HCT116 (cell line): ENCODE measurements around the gene TF. TPM values are rescaled to one million over a fixed set of nuclear protein-coding genes. Genes with fewer than 3 reads are reported as not detected.

ENCODE experiments used
- ATAC-seq: fragments of 200-7000 bp; cut with Tn5 transposase; 2 replicates; pipeline ENCODE4 v1.9.1; 2020; ENCODE audit warnings: mild to moderate bottlenecking, moderate library complexity
- BruUV-seq: library from RNA; stranded (reverse); fragments of 400-500 nt; replicated peaks from 2 replicates; lab custom pipeline; 2021; lab: Mats Ljungman, UMichigan
- CTCF ChIA-PET: fragments of 300-600 bp; sonication (Branson Sonifier 250); formaldehyde crosslinking; loops from one replicate; lab custom pipeline; 2021; ENCODE audit warnings: antibody characterized with exemption; lab: Charles Lee
- POLR2A ChIA-PET: fragments of 300-600, 350-600 bp; sonication (Branson Sonifier 250); formaldehyde crosslinking; loops from one replicate; lab custom pipeline; 2021; ENCODE audit warnings: antibody characterized with exemption; lab: Charles Lee
- RAD21 ChIA-PET, 2 experiments: fragments of 300-600 bp; sonication (Branson Sonifier 250); formaldehyde crosslinking; loops; one replicate each; lab custom pipeline; 2023; ENCODE audit warnings: low total read pairs in 2 of 2; ENCODE audit not compliant: uncharacterized antibody in 2 of 2, unreplicated experiment in 2 of 2, low non-redundant PET in 1 of 2; lab: Charles Lee
- DNase-seq: peaks from one replicate; pipeline ENCODE4 v3.0.0-alpha.2; 2010; ENCODE audit warnings: low read depth, low spot score
- H2AFZ ChIP-seq: fragments of 200-600 bp; shearing (Covaris generic), sonication (generic); 2 replicates; pipeline ENCODE4 v1.6.1; 2017; ENCODE audit warnings: low read depth, mixed run types, mixed read lengths, antibody characterized with exemption, low read length; ENCODE audit not compliant: poor library complexity, severe bottlenecking
- H3K27ac ChIP-seq: 2 replicates; pipeline ENCODE4 v1.5.1; 2012; ENCODE audit warnings: low read depth, low read length
- H3K27me3 ChIP-seq: fragments of 200-600 bp; sonication (generic); 2 replicates; pipeline ENCODE4 v1.6.1; 2016; ENCODE audit warnings: mixed run types, low read length, mixed read lengths; ENCODE audit not compliant: insufficient read depth
- H3K36me3 ChIP-seq, 2 experiments: fragments of 200-500 bp in 1 of 2; fragments of 200-600 bp in 1 of 2; sonication (Bioruptor generic) in 1 of 2; sonication (generic) in 1 of 2; 2 replicates each; pipeline versions ENCODE4 v1.5.1 to v1.6.1; 2014 to 2016; ENCODE audit warnings: low read length in 2 of 2, inconsistent platforms in 1 of 2, mixed read lengths in 1 of 2, mixed run types in 1 of 2; ENCODE audit not compliant: insufficient read depth in 2 of 2, control insufficient read depth in 1 of 2
- H3K4me1 ChIP-seq, 2 experiments: fragments of 200-600 bp in 1 of 2; sonication (generic) in 1 of 2; 2 replicates each; pipeline versions ENCODE4 v1.5.1 to v1.6.1; 2012 to 2017; ENCODE audit warnings: low read length in 2 of 2, inconsistent platforms in 1 of 2, mild to moderate bottlenecking in 1 of 2, mixed read lengths in 1 of 2, mixed run types in 1 of 2, moderate library complexity in 1 of 2; ENCODE audit not compliant: insufficient read depth in 2 of 2, control insufficient read depth in 1 of 2
- H3K4me2 ChIP-seq: fragments of 200-600 bp; sonication (generic); 2 replicates; pipeline ENCODE4 v1.6.1; 2017; ENCODE audit warnings: mixed run types, low read length, mixed read lengths
- H3K4me3 ChIP-seq, 2 experiments: fragments of 200-600 bp in 1 of 2; sonication (generic) in 1 of 2; replicated peaks in 1 of 2; 2 replicates each; pipeline ENCODE4 v1.5.1; 2011 to 2016; ENCODE audit warnings: low read length in 2 of 2, control low read depth in 1 of 2, low read depth in 1 of 2, mild to moderate bottlenecking in 1 of 2, mixed read lengths in 1 of 2, mixed run types in 1 of 2
- H3K79me2 ChIP-seq: fragments of 200-600 bp; sonication (generic); 2 replicates; pipeline ENCODE4 v1.6.1; 2017; ENCODE audit warnings: mild to moderate bottlenecking, mixed run types, low read length, moderate library complexity, mixed read lengths; ENCODE audit not compliant: insufficient read depth
- H3K9ac ChIP-seq: fragments of 200-600 bp; sonication (generic); 2 replicates; pipeline ENCODE4 v1.6.1; 2016; ENCODE audit warnings: low read length, mixed read lengths
- H3K9me2 ChIP-seq: fragments of 200-600 bp; sonication (generic), shearing (Covaris generic); 2 replicates; pipeline ENCODE4 v1.6.1; 2017; ENCODE audit warnings: mixed run types, mild to moderate bottlenecking, moderate library complexity; ENCODE audit not compliant: insufficient read depth
- H3K9me3 ChIP-seq, 2 experiments: fragments of 200-500 bp in 1 of 2; fragments of 200-600 bp in 1 of 2; sonication (Bioruptor generic) in 1 of 2; sonication (generic) in 1 of 2; 2 replicates each; pipeline ENCODE4 v1.6.1; 2014 to 2017; ENCODE audit warnings: low read length in 2 of 2, mixed read lengths in 2 of 2, inconsistent platforms in 1 of 2, low read depth in 1 of 2, mild to moderate bottlenecking in 1 of 2, mixed run types in 1 of 2, moderate library complexity in 1 of 2; ENCODE audit not compliant: control insufficient read depth in 1 of 2, insufficient read depth in 1 of 2
- H4K20me1 ChIP-seq: fragments of 200-600 bp; sonication (generic), shearing (Covaris generic); 2 replicates; pipeline ENCODE4 v1.6.1; 2017; ENCODE audit warnings: mixed run types, mild to moderate bottlenecking, moderate library complexity; ENCODE audit not compliant: insufficient read depth
- EGR1 ChIP-seq: IDR thresholded peaks from 2 replicates; pipeline ENCODE4 v1.6.1; 2012; ENCODE audit warnings: low read depth
- ELF1 ChIP-seq: IDR thresholded peaks from 2 replicates; pipeline ENCODE4 v1.6.1; 2012; ENCODE audit warnings: low read depth, borderline replicate concordance
- EZH2phosphoT487 ChIP-seq: fragments of 200-600 bp; IDR thresholded peaks from 2 replicates; pipeline ENCODE4 v1.6.1; 2018; ENCODE audit warnings: antibody characterized with exemption, borderline replicate concordance
- FOSL1 ChIP-seq: IDR thresholded peaks from 2 replicates; pipeline ENCODE4 v1.6.1; 2012; ENCODE audit warnings: low read depth
- POLR2AphosphoS5 ChIP-seq: IDR thresholded peaks from 2 replicates; pipeline ENCODE4 v1.6.1; 2011; ENCODE audit warnings: mild to moderate bottlenecking, low read depth, low read length, moderate library complexity
- SIN3A ChIP-seq: IDR thresholded peaks from 2 replicates; pipeline ENCODE4 v1.6.1; 2012; ENCODE audit warnings: low read depth
- SP1 ChIP-seq: IDR thresholded peaks from 2 replicates; pipeline ENCODE4 v1.6.1; 2012; ENCODE audit warnings: low read depth
- SRF ChIP-seq: IDR thresholded peaks from 2 replicates; pipeline ENCODE4 v1.6.1; 2012; ENCODE audit warnings: low read depth
- ZNF274 ChIP-seq: fragments of 200-500 bp; sonication (Bioruptor generic); IDR thresholded peaks from 2 replicates; pipeline ENCODE4 v1.6.1; 2014; ENCODE audit warnings: mild to moderate bottlenecking, low read depth, low read length, inconsistent platforms
- intact Hi-C: fragments of 100-400 bp; cut with micrococcal nuclease; formaldehyde crosslinking; loops from 2 replicates; pipeline ENCODE4 v1.10.0; 2022
- total RNA-seq: library from RNA; stranded (reverse); gene quantifications from one replicate; pipeline ENCODE4 v1.2.1, GENCODE V29; 2021; ENCODE audit not compliant: unreplicated experiment
- TF ChIP-seq, protein P1 (sequence below): IDR thresholded peaks from 2 replicates; pipeline ENCODE4 v1.6.1; 2012
- TF ChIP-seq, protein P2 (sequence below): IDR thresholded peaks from 2 replicates; pipeline ENCODE4 v1.6.1; 2012; ENCODE audit warnings: low read depth
- TF ChIP-seq, protein P3 (sequence below), 3 experiments: fragments of 200-600 bp in 1 of 3; sonication (generic) in 1 of 3; IDR thresholded peaks in 2 of 3; conservative IDR thresholded peaks in 1 of 3; 2 replicates each; pipeline ENCODE4 v1.5.1; 2012 to 2017; ENCODE audit warnings: low read depth in 2 of 3, low read length in 2 of 3, antibody characterized with exemption in 1 of 3, borderline replicate concordance in 1 of 3, control low read depth in 1 of 3, mild to moderate bottlenecking in 1 of 3, mixed read lengths in 1 of 3, mixed run types in 1 of 3, moderate library complexity in 1 of 3; ENCODE audit not compliant: insufficient read depth in 1 of 3

The TF gene
- total RNA-seq, 1 experiment from 2014 or later: 10.4 TPM

DNA sequence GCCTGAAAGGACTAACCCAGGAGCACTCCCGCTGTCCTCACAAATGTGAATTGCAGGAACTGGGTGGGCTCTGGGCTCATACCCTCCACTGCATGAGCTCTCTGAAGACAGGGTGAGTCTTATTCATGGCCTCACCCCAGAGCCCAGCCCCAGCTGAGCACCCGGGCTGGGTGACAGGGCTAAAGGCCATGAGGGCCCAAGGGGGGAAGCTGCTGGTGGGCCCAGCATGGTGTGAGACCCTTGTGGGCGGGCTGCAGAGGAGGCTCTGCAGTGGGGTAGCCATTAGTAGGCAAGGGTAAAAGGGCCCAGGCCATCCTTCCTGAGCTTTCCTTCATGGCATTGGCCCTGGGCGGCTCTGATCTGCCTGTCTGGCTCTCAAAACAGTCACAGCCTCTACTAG lies 89.8 kb downstream of the TF start:
- TF ChIP-seq, protein P1, sequence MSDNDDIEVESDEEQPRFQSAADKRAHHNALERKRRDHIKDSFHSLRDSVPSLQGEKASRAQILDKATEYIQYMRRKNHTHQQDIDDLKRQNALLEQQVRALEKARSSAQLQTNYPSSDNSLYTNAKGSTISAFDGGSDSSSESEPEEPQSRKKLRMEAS: no peak
- no peak for TF ChIP-seq EGR1
- TF ChIP-seq EZH2phosphoT487: no peak
- TF ChIP-seq, protein P2, sequence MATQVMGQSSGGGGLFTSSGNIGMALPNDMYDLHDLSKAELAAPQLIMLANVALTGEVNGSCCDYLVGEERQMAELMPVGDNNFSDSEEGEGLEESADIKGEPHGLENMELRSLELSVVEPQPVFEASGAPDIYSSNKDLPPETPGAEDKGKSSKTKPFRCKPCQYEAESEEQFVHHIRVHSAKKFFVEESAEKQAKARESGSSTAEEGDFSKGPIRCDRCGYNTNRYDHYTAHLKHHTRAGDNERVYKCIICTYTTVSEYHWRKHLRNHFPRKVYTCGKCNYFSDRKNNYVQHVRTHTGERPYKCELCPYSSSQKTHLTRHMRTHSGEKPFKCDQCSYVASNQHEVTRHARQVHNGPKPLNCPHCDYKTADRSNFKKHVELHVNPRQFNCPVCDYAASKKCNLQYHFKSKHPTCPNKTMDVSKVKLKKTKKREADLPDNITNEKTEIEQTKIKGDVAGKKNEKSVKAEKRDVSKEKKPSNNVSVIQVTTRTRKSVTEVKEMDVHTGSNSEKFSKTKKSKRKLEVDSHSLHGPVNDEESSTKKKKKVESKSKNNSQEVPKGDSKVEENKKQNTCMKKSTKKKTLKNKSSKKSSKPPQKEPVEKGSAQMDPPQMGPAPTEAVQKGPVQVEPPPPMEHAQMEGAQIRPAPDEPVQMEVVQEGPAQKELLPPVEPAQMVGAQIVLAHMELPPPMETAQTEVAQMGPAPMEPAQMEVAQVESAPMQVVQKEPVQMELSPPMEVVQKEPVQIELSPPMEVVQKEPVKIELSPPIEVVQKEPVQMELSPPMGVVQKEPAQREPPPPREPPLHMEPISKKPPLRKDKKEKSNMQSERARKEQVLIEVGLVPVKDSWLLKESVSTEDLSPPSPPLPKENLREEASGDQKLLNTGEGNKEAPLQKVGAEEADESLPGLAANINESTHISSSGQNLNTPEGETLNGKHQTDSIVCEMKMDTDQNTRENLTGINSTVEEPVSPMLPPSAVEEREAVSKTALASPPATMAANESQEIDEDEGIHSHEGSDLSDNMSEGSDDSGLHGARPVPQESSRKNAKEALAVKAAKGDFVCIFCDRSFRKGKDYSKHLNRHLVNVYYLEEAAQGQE: no peak
- TF ChIP-seq ZNF274: no peak
- TF ChIP-seq SRF: no peak
- no peak for TF ChIP-seq POLR2AphosphoS5
- TF ChIP-seq, protein P3, sequence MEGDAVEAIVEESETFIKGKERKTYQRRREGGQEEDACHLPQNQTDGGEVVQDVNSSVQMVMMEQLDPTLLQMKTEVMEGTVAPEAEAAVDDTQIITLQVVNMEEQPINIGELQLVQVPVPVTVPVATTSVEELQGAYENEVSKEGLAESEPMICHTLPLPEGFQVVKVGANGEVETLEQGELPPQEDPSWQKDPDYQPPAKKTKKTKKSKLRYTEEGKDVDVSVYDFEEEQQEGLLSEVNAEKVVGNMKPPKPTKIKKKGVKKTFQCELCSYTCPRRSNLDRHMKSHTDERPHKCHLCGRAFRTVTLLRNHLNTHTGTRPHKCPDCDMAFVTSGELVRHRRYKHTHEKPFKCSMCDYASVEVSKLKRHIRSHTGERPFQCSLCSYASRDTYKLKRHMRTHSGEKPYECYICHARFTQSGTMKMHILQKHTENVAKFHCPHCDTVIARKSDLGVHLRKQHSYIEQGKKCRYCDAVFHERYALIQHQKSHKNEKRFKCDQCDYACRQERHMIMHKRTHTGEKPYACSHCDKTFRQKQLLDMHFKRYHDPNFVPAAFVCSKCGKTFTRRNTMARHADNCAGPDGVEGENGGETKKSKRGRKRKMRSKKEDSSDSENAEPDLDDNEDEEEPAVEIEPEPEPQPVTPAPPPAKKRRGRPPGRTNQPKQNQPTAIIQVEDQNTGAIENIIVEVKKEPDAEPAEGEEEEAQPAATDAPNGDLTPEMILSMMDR (IDR thresholded peaks at IDR 0.05 in 2 of 3, conservative IDR thresholded peaks at IDR 0.05 in 1 of 3; ENCODE audit: borderline replicate concordance in 1 of 3, insufficient read depth in 1 of 3, low read depth in 2 of 3, low read length in 2 of 3): no peak
- no peak for TF ChIP-seq SIN3A
- TF ChIP-seq ELF1: no peak
- TF ChIP-seq FOSL1: no peak
- TF ChIP-seq SP1: no peak
- H3K9me3 ChIP-seq: no peaks in the 10 kb centered on the region
- no peak overlapping the region for H3K4me3 ChIP-seq
- H3K9ac ChIP-seq: no peak overlapping the region
- intact Hi-C loops: no loop called here
- POLR2A ChIA-PET: no interaction called here
- BruUV-seq: no TSS peak
- H3K4me2 ChIP-seq: no peak overlapping the region
- H3K27ac ChIP-seq: no peak overlapping the region
- DNase-seq (no peak), ATAC-seq (no peak)
- no peak overlapping the region for H2AFZ ChIP-seq
- no peaks in the 10 kb centered on the region for H3K9me2 ChIP-seq
- H3K79me2 ChIP-seq: no peaks in the 10 kb centered on the region
- H4K20me1 ChIP-seq: no peaks in the 10 kb centered on the region
- no peaks in the 10 kb centered on the region for H3K36me3 ChIP-seq
- CTCF ChIA-PET: no interaction called here
- H3K27me3 ChIP-seq: no peaks in the 10 kb centered on the region
- RAD21 ChIA-PET: no interaction called here
- H3K4me1 ChIP-seq: no peaks in the 10 kb centered on the region
